Activated CD4-positive, alpha-beta T cell treated with anti-CD3 and anti-CD28 coated beads, Interleukin-10, Interleukin-2, amounts not matched to agents 100 ng/mL and 50 ng/mL, durations not matched to agents 16 hours and 8 hours (primary cell): ENCODE data around the gene TOMT.
"Not testable (repeated sequence)": the region's sequence is repeated elsewhere in the genome, so short reads cannot be mapped to it uniquely, and the experiment has no call there.

Source experiments
- DNase-seq: peaks from one replicate; pipeline ENCODE4 v3.0.0-alpha.2; 2020

TOMT gene

GRCh38 chr11:72127923-72128322, 22.2 kb downstream of the TOMT start:
- no peak for DNase-seq

GRCh38 chr11:72129381-72129780, 23.7 kb downstream of the TOMT start:
- DNase-seq, result no peak

- no peak for DNase-seq
Measured at GRCh38 chr11:72132646-72133045, 26.9 kb downstream of the TOMT start.

GRCh38 chr11:72135473-72135872, 29.7 kb downstream of the TOMT start, which contains the start of gene FOLR3:
TSS of gene FOLR3 (plus strand) at chr11:72135725. CDS start at chr11:72135953, 228 bp downstream.
- not testable (repeated sequence) for DNase-seq

- DNase-seq, result no peak
Measured at GRCh38 chr11:72135891-72136683, 30.4 kb downstream of the TOMT start.

- DNase-seq, result peak; percentile 7
Measured at GRCh38 chr11:72136684-72137262, 31.0 kb downstream of the TOMT start.

- DNase-seq, result no peak
Measured at GRCh38 chr11:72138821-72139390, 33.2 kb downstream of the TOMT start.

GRCh38 chr11:72139500-72139899, 33.8 kb downstream of the TOMT start:
- no peak for DNase-seq

- DNase-seq, result no peak
Measured at GRCh38 chr11:72140661-72141060, 34.9 kb downstream of the TOMT start.

- peak; percentile 91 for DNase-seq
Measured at GRCh38 chr11:72141066-72141465, 35.3 kb downstream of the TOMT start.

- not testable (repeated sequence) for DNase-seq
Measured at GRCh38 chr11:72142086-72142485, 36.4 kb downstream of the TOMT start.

- not testable (repeated sequence) for DNase-seq
Measured at GRCh38 chr11:72142543-72142942, 36.8 kb downstream of the TOMT start.

- no peak for DNase-seq
Measured at GRCh38 chr11:72144807-72145565, 39.3 kb downstream of the TOMT start.

GRCh38 chr11:72146625-72147024, 40.9 kb downstream of the TOMT start:
- no peak for DNase-seq

- no peak for DNase-seq
Measured at GRCh38 chr11:72150882-72151281, 45.2 kb downstream of the TOMT start.

GRCh38 chr11:72153874-72154273, 48.1 kb downstream of the TOMT start:
- DNase-seq, result not testable (repeated sequence)

GRCh38 chr11:72154816-72155215, 49.1 kb downstream of the TOMT start:
- no peak for DNase-seq

GRCh38 chr11:72155751-72156150, 50.0 kb downstream of the TOMT start:
- no peak for DNase-seq

- DNase-seq, result no peak
Measured at GRCh38 chr11:72157131-72157530, 51.4 kb downstream of the TOMT start.
